Measurements from ENCODE around the gene METRN.
"Not testable (repeated sequence)": the region's sequence is repeated elsewhere in the genome, so short reads cannot be mapped to it uniquely, and the experiment has no call there.

METRN gene

GRCh38 chr16:734981-735881 is 20.3 kb downstream of the METRN start:
- no peak for DNase-seq (ENCODE audit: low spot score)

- no peak for DNase-seq (ENCODE audit: low spot score)
Observed at GRCh38 chr16:735982-736453, 21.1 kb downstream of the METRN start.

- no peak for DNase-seq (ENCODE audit: low spot score)
Observed at GRCh38 chr16:736936-737481, 22.1 kb downstream of the METRN start.

- DNase-seq (ENCODE audit: low spot score), result no peak
Observed at GRCh38 chr16:739560-740458, 24.9 kb downstream of the METRN start.

- DNase-seq (ENCODE audit: low spot score), result no peak
Observed at GRCh38 chr16:740459-740763, 25.5 kb downstream of the METRN start.

- DNase-seq (ENCODE audit: low spot score), result peak; percentile 92
Observed at GRCh38 chr16:740764-741505, 26.0 kb downstream of the METRN start, which contains the start of gene CIAO3. Gene CIAO3 (minus strand): TSS chr16:740997. CDS start chr16:740985, 12 bp downstream.

- no peak for DNase-seq (ENCODE audit: low spot score)
Observed at GRCh38 chr16:741986-742629, 27.2 kb downstream of the METRN start.

GRCh38 chr16:742894-743293 is 28.0 kb downstream of the METRN start:
- not testable (repeated sequence) for DNase-seq (ENCODE audit: low spot score)

- DNase-seq (ENCODE audit: low spot score), result no peak
Observed at GRCh38 chr16:743794-744500, 29.0 kb downstream of the METRN start.

- DNase-seq (ENCODE audit: low spot score), result no peak
Observed at GRCh38 chr16:745739-746138, 30.8 kb downstream of the METRN start.

- no peak for DNase-seq (ENCODE audit: low spot score)
Observed at GRCh38 chr16:746637-747036, 31.7 kb downstream of the METRN start.

GRCh38 chr16:747978-748746 is 33.2 kb downstream of the METRN start:
- DNase-seq (ENCODE audit: low spot score), result no peak

- no peak for DNase-seq (ENCODE audit: low spot score)
Observed at GRCh38 chr16:749010-749409, 34.1 kb downstream of the METRN start.

GRCh38 chr16:750485-750884 is 35.6 kb downstream of the METRN start:
- no peak for DNase-seq (ENCODE audit: low spot score)

GRCh38 chr16:751152-752006 is 36.5 kb downstream of the METRN start:
- no peak for DNase-seq (ENCODE audit: low spot score)

- no peak for DNase-seq (ENCODE audit: low spot score)
Observed at GRCh38 chr16:752007-752312, 37.0 kb downstream of the METRN start.

- not testable (repeated sequence) for DNase-seq (ENCODE audit: low spot score)
Observed at GRCh38 chr16:754121-754607, 39.2 kb downstream of the METRN start.

GRCh38 chr16:754656-755055 is 39.7 kb downstream of the METRN start:
- DNase-seq (ENCODE audit: low spot score), result no peak

GRCh38 chr16:756428-756827 is 41.5 kb downstream of the METRN start:
- no peak for DNase-seq (ENCODE audit: low spot score)

Data from CD4-positive, alpha-beta T cell treated with Interleukin-15 for 4 hours (primary cell).